ENCODE measurements around the gene GALNT2. TPM values are rescaled to one million over a fixed set of nuclear protein-coding genes. Genes with fewer than 3 reads are reported as not detected.

The GALNT2 gene
- total RNA-seq, 2 donors from 2014 or later = 47.4 to 67.3 TPM

DNA sequence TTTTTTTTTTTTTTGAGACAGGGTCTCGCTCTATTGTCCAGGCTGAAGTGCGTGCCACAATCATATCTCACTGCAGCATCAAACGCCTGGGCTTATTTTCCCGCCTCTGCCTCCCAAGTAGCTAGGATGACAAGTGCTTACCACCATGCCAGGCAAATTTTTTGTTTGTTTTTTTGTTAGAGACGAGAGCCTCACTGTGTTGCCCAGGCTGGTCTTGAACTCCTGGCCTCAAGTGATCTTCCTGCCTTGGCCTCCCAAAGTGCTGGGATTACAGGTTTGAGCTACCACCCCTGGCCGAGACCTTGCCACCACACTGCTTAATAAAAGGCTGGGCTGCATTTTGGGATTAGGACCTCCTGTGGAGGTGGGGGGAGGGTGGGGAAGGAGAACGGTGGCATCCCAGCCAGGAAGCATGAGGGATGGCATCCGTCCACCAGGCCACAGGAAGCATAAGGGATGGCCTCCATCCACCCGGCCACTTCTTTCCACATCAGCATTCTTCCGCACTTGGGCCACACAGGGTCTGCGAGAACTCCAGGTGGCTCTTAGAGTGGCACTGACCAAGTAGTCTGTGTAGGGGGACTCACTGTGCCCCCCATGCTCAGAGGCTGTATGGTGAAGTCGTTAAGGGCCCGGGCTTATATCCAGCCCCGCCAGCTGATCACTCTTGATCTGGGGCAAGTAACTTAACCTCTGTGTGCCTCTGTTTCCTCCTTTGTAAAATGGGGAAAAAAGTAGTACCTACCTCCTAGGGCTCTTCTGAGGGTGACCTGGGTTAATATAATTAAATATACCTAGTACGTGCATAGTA lies 75.0 kb downstream of the GALNT2 start:
- no peak for TF ChIP-seq CTCF (IDR thresholded peaks at IDR 0.05)
- Histone ChIP-seq H3K36me3 (no peaks in the 10 kb centered on the region), H3K4me3 (no peak overlapping the region), H3K9ac (ENCODE audit: low read depth in 2 of 2, low read length in 2 of 2) (no peak overlapping the region), H3K9me3 (no peaks in the 10 kb centered on the region), H3K27ac (no peak overlapping the region), H3K4me1 (peaks cover 10% of the 10 kb centered on the region), H3K27me3 (no peaks in the 10 kb centered on the region)
- no peak for DNase-seq
- intact Hi-C loops (cut with DNase I) = no loop called here

GRCh38 chr1:230142608-230143210 lies 75.7 kb downstream of the GALNT2 start:
- TF ChIP-seq CTCF (IDR thresholded peaks at IDR 0.05) = no peak
- H3K27me3 ChIP-seq = no peaks in the 10 kb centered on the region
- H3K9me3 ChIP-seq = no peaks in the 10 kb centered on the region
- no peak overlapping the region for H3K4me3 ChIP-seq
- H3K27ac ChIP-seq = no peak overlapping the region
- DNase-seq = no peak
- H3K9ac ChIP-seq (ENCODE audit: low read depth in 2 of 2, low read length in 2 of 2) = no peak overlapping the region
- intact Hi-C loops (cut with DNase I) = no loop called here
- no peaks in the 10 kb centered on the region for H3K36me3 ChIP-seq
- H3K4me1 ChIP-seq = peaks cover 10% of the 10 kb centered on the region

- Histone ChIP-seq H3K9me3 (no peaks in the 10 kb centered on the region), H3K4me1 (peaks cover 10% of the 10 kb centered on the region), H3K4me3 (no peak overlapping the region), H3K9ac (ENCODE audit: low read depth in 2 of 2, low read length in 2 of 2) (no peak overlapping the region), H3K36me3 (no peaks in the 10 kb centered on the region), H3K27me3 (no peaks in the 10 kb centered on the region), H3K27ac (no peak overlapping the region)
- TF ChIP-seq CTCF (IDR thresholded peaks at IDR 0.05) = no peak
- intact Hi-C loops (cut with DNase I) = no loop called here
- DNase-seq = no peak
Observed at GRCh38 chr1:230143534-230143933, 76.5 kb downstream of the GALNT2 start.

DNA sequence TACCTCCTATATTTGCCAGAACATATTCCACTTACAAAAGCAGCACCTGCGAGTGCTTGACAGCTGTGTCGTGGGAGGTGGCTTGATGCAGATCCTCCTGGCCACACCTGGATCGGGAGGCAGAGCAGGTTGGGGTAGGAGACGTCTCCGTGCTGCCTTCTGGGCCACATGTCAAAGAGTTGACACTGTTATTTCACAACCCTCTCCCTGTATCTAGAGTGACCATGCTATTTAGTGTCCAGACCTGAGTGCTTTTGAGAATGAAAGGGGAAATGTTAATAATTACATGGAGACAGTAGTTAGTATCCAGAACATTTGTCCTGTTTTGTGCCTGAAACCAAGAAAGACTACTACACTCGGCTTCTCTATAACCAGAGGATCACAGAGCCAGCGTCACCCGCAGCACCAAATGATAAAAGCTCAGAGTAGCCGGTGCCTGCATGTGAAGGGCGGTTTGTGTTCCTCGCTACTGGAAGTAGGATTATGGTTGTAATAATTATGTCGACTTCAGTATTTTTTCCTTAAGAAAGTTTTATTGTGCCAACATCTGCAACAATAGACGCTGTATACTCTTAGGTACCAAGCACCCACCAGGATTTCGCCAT lies 77.1 kb downstream of the GALNT2 start:
- peaks cover 10% of the 10 kb centered on the region for H3K4me1 ChIP-seq
- no peak for TF ChIP-seq CTCF (IDR thresholded peaks at IDR 0.05)
- no peak for DNase-seq

DNA sequence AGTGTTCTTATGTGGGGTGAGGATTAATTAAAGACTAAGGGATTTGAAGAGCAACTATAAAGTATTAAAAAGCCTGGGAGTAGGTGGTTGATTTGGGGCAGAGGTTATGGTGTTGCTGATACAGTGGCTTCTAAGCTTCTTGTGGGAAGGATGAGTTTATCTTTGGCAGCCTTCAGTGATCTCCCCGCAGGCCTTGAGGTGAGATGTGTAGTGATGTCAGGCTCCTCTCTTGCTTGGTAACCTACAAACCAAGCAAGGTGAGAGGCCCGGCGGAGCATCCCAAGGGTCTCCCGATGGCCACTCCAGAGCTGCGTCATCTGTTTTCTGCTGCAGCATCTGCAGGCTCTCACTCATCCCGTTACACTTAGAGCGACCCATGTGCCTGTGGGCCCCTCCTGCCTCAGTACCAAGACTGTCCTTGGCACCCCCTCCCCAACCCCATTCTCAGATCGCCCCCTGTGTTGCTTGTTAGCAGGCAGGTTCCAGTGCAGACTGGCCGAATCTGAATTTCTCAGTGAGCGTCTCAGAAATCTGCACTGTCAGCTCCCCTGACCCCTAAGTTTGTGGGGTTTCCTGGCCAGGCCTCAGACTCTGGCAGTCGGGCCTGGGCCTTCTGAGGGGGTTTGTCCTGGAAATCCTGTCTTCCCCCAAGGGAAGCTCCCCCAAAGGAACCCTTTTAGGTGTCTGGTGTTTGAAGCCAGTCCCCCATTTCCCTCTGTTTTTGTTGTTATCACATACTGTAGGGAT lies 77.9 kb downstream of the GALNT2 start:
- intact Hi-C loops (cut with DNase I) = no loop called here
- Histone ChIP-seq H3K4me1 (peaks cover 8% of the 10 kb centered on the region), H3K27ac (no peak overlapping the region)

More for the DNA sequence above, 77.1 kb downstream of the GALNT2 start:
- Histone ChIP-seq H3K27me3 (no peaks in the 10 kb centered on the region), H3K4me3 (no peak overlapping the region), H3K36me3 (no peaks in the 10 kb centered on the region), H3K27ac (no peak overlapping the region), H3K9me3 (no peaks in the 10 kb centered on the region), H3K9ac (ENCODE audit: low read depth in 2 of 2, low read length in 2 of 2) (no peak overlapping the region)
- intact Hi-C loops (cut with DNase I) = no loop called here

More for the DNA sequence above, 77.9 kb downstream of the GALNT2 start:
- no peak for TF ChIP-seq CTCF (IDR thresholded peaks at IDR 0.05)
- Histone ChIP-seq H3K9ac (ENCODE audit: low read depth in 2 of 2, low read length in 2 of 2) (no peak overlapping the region), H3K36me3 (no peaks in the 10 kb centered on the region), H3K4me3 (no peak overlapping the region), H3K9me3 (no peaks in the 10 kb centered on the region), H3K27me3 (no peaks in the 10 kb centered on the region)
- no peak for DNase-seq

All from colonic mucosa (tissue), 4 donors.